ENCODE results near the gene COA8. TPM values are rescaled to one million over a fixed set of nuclear protein-coding genes. Genes with fewer than 3 reads are reported as not detected.
A peak's percentile ranks its signal among the peaks of the same experiment; 100 is the strongest.

The COA8 gene
- total and polyA plus RNA-seq, 2 of the 8 experiments (the other 6 are each of a cell fraction or from before 2014, with no cell fraction given), result 7.1 to 35.5 TPM

GRCh38 chr14:103517721-103518421 is 44.9 kb upstream of the COA8 start:
- no peak overlapping the region for H3K23ac ChIP-seq (ENCODE audit: insufficient read length)
- CTCF ChIA-PET (ENCODE audit: partially characterized antibody), result interaction anchor here (1.1 to 31.3 kb wide), 11 partner anchors 8 to 196 kb away, joined by 3 to 921 read pairs (median 5); partner anchors contain the start of genes BAG5 and TRMT61A

More at GRCh38 chr14:103517721-103518421, 44.9 kb upstream of the COA8 start:
- Histone ChIP-seq H3K9ac (replicated peaks in 1 of 4; ENCODE audit: extremely low read depth in 1 of 4, low read depth in 3 of 4, low read length in 3 of 4) (no peak overlapping the region; a peak in 1 of 7 replicates), H3K56ac (replicated peaks; ENCODE audit: insufficient read length, low read depth, low read length) (no peak overlapping the region), H3K23me2 (ENCODE audit: low read depth, low read length) (peaks cover 10% of the 10 kb centered on the region; the same call in 1 of the 2 replicates), H4K20me1 (replicated peaks in 1 of 2; ENCODE audit: control insufficient read depth in 1 of 2, insufficient read depth in 2 of 2, low read length in 2 of 2) (peaks cover 10 to 21% of the 10 kb centered on the region in 2 experiments), H3K36me3 (ENCODE audit: control insufficient read depth in 2 of 4, insufficient read depth in 4 of 4, low read length in 3 of 4) (peaks cover 8 to 23% (median 17%) of the 10 kb centered on the region in 4 experiments; a peak in 7 of 8 replicates), H2AK5ac (ENCODE audit: low read depth, low read length) (no peak overlapping the region), H3K27me3 (replicated peaks in 1 of 4; ENCODE audit: control insufficient read depth in 3 of 4, extremely low read depth in 1 of 4, insufficient read depth in 3 of 4, low read length in 3 of 4) (no peaks in the 10 kb centered on the region), H3K14ac (ENCODE audit: insufficient read length) (no peak overlapping the region), H2BK15ac (ENCODE audit: low read length) (peak overlapping the region; percentile 53; the same call in 1 of the 2 replicates), H2BK5ac (ENCODE audit: low read depth, low read length) (peak overlapping the region; percentile 52; the same call in 1 of the 2 replicates), H3K4ac (replicated peaks; ENCODE audit: insufficient read length, low read depth, low read length) (no peak overlapping the region), H2BK120ac (replicated peaks; ENCODE audit: low read depth, low read length) (no peak overlapping the region), H2BK12ac (ENCODE audit: low read depth, low read length) (no peak overlapping the region), H3K4me3 (ENCODE audit: extremely low read depth in 1 of 4, insufficient read depth in 2 of 4, low read depth in 3 of 4, low read length in 4 of 4) (no peak overlapping the region), H3K18ac (ENCODE audit: extremely low read depth, low read length) (peak overlapping the region; percentile 32; the same call in 1 of the 2 replicates), H3K4me1 (replicated peaks in 1 of 4; ENCODE audit: control insufficient read depth in 3 of 4, insufficient read depth in 4 of 4, low read length in 3 of 4) (peaks cover 0 to 23% (median 16%) of the 10 kb centered on the region in 4 experiments; a peak in 6 of 7 replicates), H2AFZ (ENCODE audit: low read length) (no peak overlapping the region), H3K4me2 (ENCODE audit: insufficient read depth in 1 of 2, low read depth in 2 of 2, low read length in 2 of 2) (no peak overlapping the region), H3K9me3 (ENCODE audit: insufficient read depth in 2 of 2, low read depth in 1 of 2, low read length in 1 of 2) (no peaks in the 10 kb centered on the region), H3K79me1 (ENCODE audit: low read depth, low read length) (no peaks in the 10 kb centered on the region), H3K27ac (ENCODE audit: low read depth, low read length) (no peak overlapping the region), H4K8ac (ENCODE audit: extremely low read depth, insufficient read depth, low read length) (0 out of 2 replicates have a peak overlapping the region, but pooled peaks have one; percentile 11), H2BK20ac (ENCODE audit: low read length) (no peak overlapping the region), H3K79me2 (ENCODE audit: control insufficient read depth in 1 of 2, insufficient read depth in 2 of 2, low read length in 2 of 2) (peaks cover 0 to 2% of the 10 kb centered on the region in 2 experiments; a peak in 1 of 4 replicates), H4K5ac (ENCODE audit: insufficient read length, low read depth, low read length) (no peak overlapping the region), H4K91ac (replicated peaks; ENCODE audit: insufficient read length, low read length) (no peak overlapping the region)
- TF ChIP-seq SUZ12 (IDR thresholded peaks at IDR 0.05; ENCODE audit: low read length) (no peak), TEAD4 (IDR thresholded peaks at IDR 0.05; ENCODE audit: low read depth, low read length) (no peak), CBX8 (IDR thresholded peaks at IDR 0.05; ENCODE audit: borderline replicate concordance, low read depth, low read length) (no peak), POLR2AphosphoS5 (IDR thresholded peaks at IDR 0.05; ENCODE audit: low read depth, low read length) (peak; percentile 11; the same call in 1 of the 2 replicates), NANOG (IDR thresholded peaks at IDR 0.05; ENCODE audit: insufficient read depth, low read depth, low read length, poor library complexity, severe bottlenecking) (no peak), EP300 (IDR thresholded peaks at IDR 0.05; ENCODE audit: borderline replicate concordance in 1 of 2, low read depth in 2 of 2, low read length in 2 of 2) (no peak), SP4 (IDR thresholded peaks at IDR 0.05; ENCODE audit: low read length) (no peak), POLR2A (IDR thresholded peaks at IDR 0.05; ENCODE audit: control extremely low read depth in 1 of 2, low read depth in 2 of 2, low read length in 2 of 2) (0 out of 3 replicates have a peak, but pooled peaks of 1 of the 2 experiments have one; percentile 3)
- 75% methylated on average over 20 of the region's 20 CpGs; no CpG with 5 or more reads in 1 of the 2 experiments for WGBS, 2 experiments (ENCODE audit: extremely low coverage in 1 of 2, insufficient coverage in 1 of 2, insufficient read length in 1 of 2, insufficient replicate concordance in 2 of 2, low coverage in 1 of 2, low lambda C conversion rate in 2 of 2, missing lambda C conversion rate in 1 of 2)
- POLR2A ChIA-PET (ENCODE audit: partially characterized antibody), result interaction anchor here (0.9 to 12.6 kb wide), 8 partner anchors 7 to 187 kb away, joined by 3 to 844 read pairs (median 5); partner anchors contain the start of gene TRMT61A
- peak in 1 of 2 experiments; percentile 67 for DNase-seq (ENCODE audit: low read depth in 1 of 2, low spot score in 2 of 2)
- no peak for FAIRE-seq

Data from H1 (cell line).